GM19467 (cell line): Measurements from ENCODE around the gene CRX.
"Not testable (repeated sequence)": the region's sequence is repeated elsewhere in the genome, so short reads cannot be mapped to it uniquely, and the experiment has no call there.

Source experiments
- ATAC-seq: cut with Tn5 transposase; IDR thresholded peaks from one replicate; pipeline ENCODE4 v1.9.1; 2021; ENCODE audit warnings: mild to moderate bottlenecking, moderate library complexity; ENCODE audit not compliant: unreplicated experiment

CRX gene

DNA sequence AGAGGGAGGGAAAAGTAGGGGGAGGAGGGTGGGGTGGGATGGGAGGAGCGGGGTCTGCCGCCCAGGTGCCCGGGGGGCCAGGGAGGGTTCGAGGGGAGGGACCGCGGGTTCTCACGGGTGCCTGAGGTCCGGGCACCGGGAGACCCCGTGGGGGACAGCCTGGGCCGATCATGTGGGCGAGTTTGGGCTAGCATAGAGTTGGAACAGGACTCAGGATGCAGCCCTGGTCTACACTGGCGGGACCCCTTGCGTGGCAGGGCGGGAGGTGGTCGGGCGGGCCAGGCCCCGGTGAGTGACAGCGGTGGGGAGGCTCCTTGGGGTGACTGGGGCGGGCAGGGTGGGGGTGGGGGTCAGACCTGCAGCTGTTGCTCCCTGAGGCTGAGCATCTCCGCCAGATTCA is 18.6 kb upstream of the CRX start:
- ATAC-seq: not testable (repeated sequence)

DNA sequence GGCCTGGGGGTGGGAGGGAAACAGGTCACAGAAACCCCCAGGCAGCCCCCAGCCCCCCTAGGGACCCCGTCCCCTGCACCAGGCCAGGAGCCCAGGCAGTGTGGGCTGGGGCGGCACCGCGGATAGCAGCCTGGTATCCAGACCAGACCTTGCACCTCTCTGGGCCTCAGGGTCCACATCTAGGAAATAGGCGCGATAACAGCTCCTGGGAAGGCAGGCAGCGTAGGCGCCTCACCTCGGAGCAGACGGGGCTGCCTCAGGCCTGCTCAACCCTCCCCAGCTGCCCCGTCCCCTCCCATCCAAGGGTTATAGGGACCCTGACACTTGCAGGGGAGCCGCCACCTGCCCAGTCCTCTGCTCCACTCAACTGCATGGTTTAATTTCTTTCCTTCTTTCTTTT is 18.1 kb upstream of the CRX start:
- ATAC-seq: not testable (repeated sequence)

DNA sequence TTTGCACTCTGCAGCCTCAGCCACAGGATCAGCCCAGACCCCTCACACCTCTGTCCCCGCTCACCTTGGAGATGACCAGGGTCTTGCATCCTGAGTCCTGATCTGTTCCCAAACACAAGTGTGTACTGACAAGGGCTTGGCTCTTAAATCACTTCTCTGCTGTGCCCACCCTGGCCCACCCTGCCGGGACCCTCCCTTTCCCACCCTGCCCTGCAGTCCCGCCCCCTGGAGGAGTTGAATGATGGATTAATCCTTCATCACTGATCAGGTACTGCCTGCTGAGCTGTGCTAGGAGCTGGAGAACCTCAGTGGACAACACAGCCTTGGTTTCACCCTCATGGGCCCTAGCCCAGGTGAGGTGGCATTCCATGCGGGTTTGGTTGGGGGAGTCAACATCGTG is 17.3 kb upstream of the CRX start, which contains the start of gene TPRX1:
TPRX1 (minus strand) TSS at position 101 of the 400 bp plus-strand sequence; CDS start at position 89, 12 bp downstream.
- not testable (repeated sequence) for ATAC-seq

DNA sequence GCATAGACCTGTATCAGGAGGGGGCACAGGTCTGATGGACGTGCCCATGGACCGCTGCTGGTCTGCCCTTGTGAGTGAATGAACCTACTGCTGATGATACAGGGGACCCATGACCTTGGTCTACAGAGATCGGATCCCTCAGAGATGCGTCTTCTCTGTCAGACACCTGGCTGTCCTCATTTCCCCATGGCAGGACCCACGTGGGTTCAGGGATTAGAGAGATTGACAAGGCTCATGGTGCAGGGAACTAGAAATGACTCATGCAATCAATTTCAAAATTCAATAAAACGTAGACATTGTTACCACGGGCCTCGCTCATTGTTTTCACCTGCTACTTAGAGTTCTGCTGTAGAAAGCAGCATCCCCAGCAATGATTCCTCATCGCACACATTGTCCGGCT is 16.4 kb upstream of the CRX start:
- no peak for ATAC-seq

DNA sequence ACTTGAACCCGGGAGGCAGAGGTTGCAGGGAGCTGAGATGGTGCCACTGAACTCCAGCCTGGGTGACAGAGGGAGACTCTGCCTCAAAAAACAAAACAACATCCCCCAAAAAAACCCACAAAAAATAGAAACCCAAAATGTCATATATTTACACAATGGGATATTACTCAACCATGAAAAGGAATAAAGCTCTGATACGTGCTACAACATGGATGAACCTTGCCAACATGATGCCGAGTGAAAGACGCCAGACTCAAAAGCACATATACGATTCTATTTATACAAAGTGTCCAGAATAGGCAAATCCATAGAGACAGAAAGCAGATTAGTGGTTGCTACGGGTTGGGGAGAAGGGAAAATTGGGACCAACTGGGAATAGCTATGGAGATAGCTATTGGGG is 15.3 kb upstream of the CRX start:
- no peak for ATAC-seq

DNA sequence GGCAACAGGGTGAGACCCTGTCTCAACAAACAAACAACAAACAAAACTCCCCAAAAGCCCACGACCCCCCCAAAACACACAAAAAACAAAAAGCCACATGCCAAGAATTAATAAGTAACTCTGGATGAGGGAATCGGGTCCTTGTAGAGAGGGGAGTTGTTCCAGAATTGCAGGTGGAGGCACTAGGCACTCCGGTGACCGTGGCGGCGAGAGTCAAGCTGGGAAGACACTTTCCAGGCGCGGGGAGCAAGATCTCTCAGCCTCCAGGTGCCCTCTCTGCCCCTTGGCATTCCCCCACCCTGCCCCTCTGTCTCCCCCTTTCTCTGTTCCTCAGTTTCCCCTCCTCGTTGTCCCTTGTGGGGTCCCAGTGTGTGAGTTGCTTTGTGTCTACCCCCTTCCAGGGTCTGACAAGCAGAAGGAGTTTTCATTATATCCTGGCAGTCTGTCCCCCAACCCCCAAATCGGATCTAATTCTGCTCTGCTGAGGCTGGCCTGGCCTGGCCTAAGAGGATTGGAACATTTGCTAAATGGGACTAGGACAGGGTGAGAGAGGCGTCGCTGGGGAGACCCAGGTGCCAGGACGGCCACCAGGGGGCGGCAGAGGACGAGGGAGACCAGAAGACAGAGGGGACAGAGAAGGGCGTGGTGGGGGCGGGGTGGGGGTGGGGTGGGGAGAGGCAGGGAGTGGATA is 8.3 kb upstream of the CRX start:
- no peak for ATAC-seq

DNA sequence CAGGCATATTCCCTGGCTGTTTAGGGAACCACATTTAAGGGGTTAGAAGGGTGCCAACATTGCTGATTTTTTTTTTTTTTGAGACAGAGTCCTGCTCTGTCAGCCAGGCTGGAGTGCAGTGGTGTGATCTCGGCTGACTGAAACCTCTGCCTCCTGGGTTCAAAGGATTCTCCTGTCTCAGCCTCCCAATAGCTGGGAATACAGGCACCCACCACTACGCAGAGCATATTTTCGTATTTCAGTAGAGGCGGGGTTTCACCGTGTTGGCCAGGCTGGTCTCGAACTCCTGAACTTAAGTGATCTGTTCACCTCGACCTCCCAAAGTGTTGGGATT is 7.8 kb upstream of the CRX start:
- ATAC-seq: no peak

DNA sequence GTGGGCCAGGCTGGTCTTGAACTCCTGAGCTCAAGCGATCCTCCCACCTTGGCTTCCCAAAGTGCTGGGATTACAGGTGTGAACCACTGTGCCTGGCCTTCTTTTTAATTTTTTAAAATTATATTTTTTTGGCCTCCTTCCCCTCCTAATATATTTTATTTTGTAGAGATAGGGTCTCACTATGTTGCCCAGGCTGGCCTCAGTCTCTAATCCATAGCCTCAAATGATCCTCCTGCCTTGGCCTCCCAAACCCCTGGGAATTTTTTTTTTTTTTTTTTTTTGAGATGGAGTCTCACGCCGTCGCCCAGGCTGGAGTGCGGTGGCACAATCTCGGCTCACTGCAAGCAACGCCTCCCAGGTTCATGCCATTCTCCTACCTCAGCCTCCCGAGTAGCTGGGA is 5.5 kb upstream of the CRX start:
- ATAC-seq: not testable (repeated sequence)

DNA sequence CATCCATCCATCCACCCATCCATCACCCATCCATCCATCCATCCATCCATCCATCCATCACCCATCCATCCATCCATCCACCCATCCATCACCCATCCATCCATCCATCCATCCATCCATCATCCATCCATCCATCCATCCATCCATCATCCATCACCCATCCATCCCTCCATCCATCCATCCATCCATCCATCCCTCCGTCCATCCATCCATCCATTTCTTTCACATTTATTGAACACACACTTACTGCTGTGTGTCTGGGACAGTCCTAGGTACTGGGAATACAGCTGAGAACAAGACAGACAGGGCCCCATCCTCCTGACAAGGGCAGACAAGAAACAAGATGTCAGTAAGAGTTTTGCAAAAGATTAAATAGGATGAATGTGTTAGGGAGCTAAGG is 3.5 kb upstream of the CRX start:
- ATAC-seq: not testable (repeated sequence)

DNA sequence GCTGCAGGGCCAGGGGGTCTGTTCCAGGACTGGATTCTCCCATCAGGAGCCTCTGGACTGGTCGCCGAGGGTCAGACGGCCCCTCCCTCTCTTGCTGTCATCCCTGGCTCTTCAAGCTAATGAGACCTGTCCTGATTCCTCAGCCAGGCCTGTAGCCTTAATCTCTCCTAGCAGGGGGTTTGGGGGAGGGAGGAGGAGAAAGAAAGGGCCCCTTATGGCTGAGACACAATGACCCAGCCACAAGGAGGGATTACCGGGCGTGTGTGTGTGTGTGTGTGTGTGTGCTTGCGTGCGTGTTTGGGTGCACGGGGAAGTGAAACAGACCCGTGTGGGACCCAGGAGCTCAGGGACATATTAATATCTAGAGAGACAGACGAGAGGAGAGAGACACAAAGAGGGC is 1.9 kb upstream of the CRX start:
- no peak for ATAC-seq

DNA sequence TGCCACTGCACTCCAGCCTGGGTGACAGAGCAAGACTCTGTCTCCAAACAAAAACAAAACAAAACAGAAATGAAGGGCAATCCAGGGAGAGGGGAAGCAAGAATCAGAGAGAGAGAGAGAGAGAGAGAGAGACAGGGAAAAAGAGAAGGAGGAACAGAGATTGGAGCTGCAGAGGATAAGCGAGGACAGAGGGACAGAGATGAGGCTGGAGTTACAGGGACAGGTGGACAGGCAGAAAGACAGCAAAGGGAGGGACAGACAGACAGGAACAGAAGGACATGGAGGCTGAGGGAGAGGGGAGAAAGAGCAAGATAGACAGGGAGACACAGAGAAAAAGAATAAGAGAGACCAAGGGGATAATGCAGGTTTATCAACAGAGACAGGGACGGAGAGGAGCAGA is 1.3 kb upstream of the CRX start:
- ATAC-seq: no peak

DNA sequence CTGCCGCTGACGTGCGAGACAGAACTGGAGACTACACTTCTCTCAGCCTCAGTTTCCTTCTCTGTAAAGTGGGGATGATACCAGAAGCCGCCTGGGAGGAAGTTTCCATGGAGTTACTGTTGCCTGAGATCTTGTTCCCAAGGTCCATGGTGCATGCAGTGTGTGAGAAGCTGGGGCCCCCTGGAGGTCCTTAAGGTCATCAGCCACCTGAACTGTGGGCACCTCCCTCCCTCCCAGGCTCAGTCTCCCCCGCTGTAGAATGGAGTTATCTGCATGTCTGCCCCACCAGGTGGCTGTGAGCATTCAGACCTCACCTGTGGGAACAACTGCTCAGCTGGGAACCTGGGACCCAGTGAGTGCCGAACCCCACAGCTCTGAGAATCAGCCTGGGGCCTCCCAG is 2.7 kb downstream of the CRX start:
- ATAC-seq: no peak

DNA sequence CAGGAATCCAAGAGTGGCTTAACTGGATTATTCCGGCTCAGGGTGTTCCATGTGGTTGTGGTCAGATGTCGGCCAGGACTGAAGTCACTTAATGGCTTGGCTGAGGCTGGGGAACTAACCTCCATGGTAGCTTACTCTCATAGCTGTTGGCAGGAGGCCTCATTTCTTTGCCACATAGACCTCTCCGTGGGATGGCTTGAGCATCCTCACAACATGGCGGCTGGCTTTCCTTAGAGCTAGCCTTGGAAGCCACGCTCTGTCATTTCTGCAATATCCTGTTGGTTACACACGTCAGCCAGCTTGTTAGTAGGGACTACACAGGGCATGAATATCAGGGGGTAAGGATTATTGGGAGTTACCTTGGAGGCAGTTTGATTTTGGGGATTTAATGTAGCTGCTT is 5.1 kb downstream of the CRX start:
- ATAC-seq: no peak

DNA sequence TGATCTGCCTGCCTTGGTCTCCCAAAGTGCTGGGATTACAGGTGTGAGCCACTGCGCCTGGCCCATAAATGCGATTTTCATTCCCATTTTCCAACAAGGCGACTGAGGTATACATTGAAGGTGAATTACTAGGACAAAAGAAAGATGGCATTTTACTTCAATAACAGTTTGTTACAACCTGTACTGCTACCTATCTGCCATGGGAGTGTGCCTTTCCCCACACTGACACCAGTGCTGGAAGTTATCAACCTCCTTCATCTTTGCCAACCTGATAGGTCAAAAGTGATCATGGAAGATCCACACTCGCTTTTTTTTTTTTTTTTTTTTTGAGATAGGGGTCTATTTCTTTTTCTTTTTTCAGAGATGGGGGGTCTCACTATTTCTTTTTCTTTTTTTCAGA is 11.0 kb downstream of the CRX start:
- ATAC-seq: no peak

DNA sequence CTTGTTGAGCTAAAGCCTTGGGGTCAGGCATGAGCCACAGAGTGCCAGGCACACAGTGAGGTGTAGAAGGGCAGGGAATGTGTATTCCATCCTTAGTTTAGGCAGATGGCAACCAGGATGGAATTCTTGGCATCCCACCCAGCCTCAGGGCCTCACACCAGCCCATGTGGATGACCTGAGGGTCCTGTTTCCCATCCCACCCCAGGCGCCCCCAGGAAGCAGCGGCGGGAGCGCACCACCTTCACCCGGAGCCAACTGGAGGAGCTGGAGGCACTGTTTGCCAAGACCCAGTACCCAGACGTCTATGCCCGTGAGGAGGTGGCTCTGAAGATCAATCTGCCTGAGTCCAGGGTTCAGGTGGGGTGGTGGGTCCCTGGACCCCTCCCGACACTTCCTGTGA is 14.3 kb downstream of the CRX start:
- ATAC-seq: no peak

DNA sequence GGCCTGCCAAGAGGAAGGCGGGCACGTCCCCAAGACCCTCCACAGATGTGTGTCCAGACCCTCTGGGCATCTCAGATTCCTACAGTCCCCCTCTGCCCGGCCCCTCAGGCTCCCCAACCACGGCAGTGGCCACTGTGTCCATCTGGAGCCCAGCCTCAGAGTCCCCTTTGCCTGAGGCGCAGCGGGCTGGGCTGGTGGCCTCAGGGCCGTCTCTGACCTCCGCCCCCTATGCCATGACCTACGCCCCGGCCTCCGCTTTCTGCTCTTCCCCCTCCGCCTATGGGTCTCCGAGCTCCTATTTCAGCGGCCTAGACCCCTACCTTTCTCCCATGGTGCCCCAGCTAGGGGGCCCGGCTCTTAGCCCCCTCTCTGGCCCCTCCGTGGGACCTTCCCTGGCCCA is 17.7 kb downstream of the CRX start:
- no peak for ATAC-seq

DNA sequence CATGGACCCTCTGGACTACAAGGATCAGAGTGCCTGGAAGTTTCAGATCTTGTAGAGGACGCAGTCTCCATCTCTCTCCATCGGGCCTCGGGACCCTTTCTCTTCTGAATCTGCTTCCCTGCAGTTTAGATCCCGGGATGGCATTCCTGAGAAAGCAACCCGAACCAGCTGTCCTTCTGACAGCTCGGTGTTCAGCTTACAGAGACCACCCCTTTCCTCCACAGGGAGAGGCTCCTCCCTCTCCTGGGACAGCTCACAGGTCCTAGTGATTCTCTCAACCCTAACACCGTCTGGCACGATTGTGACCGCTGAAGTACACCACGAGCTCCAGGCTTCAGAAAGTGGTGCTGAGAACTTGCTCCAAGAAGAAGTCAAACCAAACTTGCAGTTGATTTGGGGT is 18.2 kb downstream of the CRX start:
- no peak for ATAC-seq

DNA sequence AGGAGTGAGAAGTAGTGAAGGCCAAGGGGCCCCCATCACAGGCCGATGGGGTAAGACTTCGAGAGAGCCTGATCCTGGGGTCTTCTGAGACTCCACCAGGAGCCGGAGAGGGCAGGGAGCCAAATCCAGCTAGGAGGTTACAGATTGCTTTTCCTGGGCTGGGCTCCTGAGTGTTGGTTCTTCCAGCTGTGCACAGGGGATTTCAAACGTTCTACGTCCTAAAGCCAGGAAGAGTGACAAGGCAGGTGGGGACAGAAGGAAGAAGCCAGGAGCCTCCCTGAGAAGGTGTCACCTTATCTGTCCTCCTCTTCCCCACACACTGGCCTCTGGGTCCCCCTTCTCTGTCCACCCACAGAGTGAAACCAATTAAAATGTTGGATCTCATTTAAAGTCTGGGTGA is 21.2 kb downstream of the CRX start:
- ATAC-seq: no peak

DNA sequence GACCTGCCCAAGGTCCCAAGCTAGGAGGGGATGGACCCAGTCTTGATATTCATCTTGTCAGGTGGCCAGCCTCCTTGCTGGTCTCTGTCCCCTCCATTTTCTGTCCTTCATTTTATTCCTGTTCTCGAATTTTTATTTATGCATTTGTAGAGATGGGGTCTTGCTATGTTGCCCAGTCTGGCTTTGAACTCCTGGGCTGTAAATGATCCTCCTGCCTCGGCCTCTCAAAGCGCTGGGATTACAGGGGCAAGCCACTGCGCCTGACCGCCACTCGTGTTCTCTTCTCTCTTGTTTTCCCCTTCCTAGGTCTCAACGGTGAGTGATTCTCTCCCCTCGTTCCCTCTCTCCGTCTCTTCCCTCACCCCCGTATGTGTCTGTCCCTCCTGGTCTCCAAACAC is 26.7 kb downstream of the CRX start:
- ATAC-seq: no peak

DNA sequence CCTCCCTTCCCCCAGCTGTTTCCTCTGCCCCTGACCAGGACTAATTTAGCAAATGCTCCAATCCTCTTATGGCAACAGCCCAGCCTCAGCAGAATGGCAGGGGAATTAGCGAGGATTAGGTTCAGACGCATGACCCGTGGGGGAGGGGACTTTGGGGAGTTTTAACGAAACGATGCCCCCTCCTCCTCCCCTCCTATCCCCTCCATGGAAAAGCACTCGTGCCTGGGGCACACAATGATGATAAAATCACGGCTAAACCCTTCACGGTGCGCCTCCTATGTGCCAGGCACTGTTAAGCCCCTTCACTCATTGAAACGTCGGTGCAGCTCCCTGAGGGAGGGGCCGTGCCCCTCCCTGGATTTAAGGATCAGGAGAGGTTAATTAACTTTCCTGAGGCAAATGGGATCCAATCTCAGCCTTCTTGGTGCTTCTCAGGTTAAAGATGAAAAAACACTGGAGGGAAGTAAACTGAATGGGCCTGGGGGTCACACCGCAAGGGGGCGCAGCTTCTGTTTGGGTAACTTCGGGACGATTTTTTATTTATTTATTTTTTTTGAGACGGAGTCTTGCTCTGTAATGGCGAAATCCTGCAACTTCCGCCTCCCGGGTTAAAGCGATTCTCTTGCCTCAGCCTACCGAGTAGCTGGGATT is 27.2 kb downstream of the CRX start:
- no peak for ATAC-seq

DNA sequence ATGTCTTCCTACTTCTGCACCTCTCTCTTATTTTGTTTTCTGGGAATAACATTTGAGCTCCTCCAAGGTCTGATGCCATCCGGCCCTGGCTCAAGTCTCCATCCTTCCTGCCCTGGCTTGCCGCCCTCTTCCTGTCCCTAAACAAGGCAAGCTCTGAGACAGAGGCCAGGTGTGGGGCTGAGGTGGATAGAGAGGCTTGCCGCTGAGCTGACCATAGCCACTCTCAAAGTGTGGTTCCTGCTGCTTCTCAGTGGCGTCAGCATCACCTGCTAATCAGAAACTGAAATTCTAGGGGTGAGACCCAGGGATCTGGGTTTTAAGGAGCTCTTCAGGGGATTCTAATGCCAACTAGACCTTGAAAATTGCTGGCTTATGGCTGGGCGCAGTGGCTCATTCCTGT is 31.3 kb downstream of the CRX start:
- ATAC-seq: no peak

DNA sequence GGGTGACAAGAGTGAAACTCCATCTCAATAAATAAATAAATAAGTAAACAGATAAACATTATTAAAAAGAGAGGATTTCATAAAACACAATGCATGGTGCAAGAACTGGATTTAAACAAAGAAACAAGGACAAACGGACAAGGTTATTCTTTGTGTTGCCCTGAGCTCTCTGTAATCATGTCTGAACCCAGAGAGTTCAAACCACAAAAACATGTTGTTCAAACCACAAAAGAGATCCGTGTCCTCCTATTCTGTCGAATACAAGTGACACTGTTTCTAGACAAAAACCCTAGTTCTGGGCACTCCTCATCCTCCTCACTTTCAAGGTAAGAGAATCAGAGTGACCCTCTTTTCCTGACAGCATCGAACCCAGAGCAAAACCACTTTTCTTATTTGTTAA is 32.7 kb downstream of the CRX start:
- ATAC-seq: no peak

DNA sequence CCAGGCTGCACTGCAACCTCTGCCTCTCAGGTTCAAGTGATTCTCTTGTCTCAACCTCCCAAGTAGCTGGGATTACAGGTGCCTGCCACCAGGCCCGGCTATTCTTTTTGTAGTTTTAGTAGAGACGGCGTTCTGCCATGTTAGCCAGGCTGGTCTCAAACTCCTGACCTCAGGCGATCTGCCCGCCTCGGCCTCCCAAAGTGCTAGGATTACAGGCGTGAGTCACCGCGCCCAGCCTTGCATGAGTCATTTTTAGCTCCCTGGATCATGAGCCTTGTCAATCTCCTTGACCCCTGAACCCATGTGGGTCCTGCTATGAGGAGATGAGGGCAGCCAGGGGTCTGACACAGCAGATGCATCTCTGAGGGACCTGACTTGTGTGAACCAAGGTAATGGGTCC is 36.5 kb downstream of the CRX start:
- ATAC-seq: not testable (repeated sequence)
